Naive B cell (primary cell): ENCODE results near the gene MED22. TPM values are rescaled to one million over a fixed set of nuclear protein-coding genes. Genes with fewer than 3 reads are reported as not detected.

Experiments used
- ATAC-seq, 2 donors: fragments of 150-1000 bp; cut with Tn5 transposase; 2 replicates each; pipeline ENCODE4 v1.10.0; 2021; ENCODE audit warnings: low read depth in 2 of 2, mild to moderate bottlenecking in 2 of 2, moderate library complexity in 2 of 2
- DNase-seq: peaks from one replicate; pipeline ENCODE4 v3.0.0; 2022
- H3K27ac Mint-ChIP-seq, 6 donors: one replicate each; pipeline ENCODE4 v1.8.0; 2020 to 2022; ENCODE audit warnings: mild to moderate bottlenecking in 6 of 6, mixed read lengths in 6 of 6, moderate library complexity in 5 of 6, inconsistent platforms in 2 of 6
- H3K27me3 Mint-ChIP-seq, 3 donors: one replicate each; pipeline ENCODE4 v1.8.0; 2021 to 2022; ENCODE audit warnings: mixed read lengths in 3 of 3, mild to moderate bottlenecking in 1 of 3
- H3K36me3 Mint-ChIP-seq, 2 donors: one replicate each; pipeline ENCODE4 v1.8.0; 2020 to 2022; ENCODE audit warnings: mixed read lengths in 2 of 2, inconsistent platforms in 1 of 2, mild to moderate bottlenecking in 1 of 2
- H3K4me1 Mint-ChIP-seq, 3 donors: one replicate each; pipeline ENCODE4 v1.8.0; 2020 to 2022; ENCODE audit warnings: mixed read lengths in 3 of 3, inconsistent platforms in 1 of 3, mild to moderate bottlenecking in 1 of 3, moderate library complexity in 1 of 3
- H3K4me3 Mint-ChIP-seq, 8 donors: one replicate each; pipeline ENCODE4 v1.8.0; 2020 to 2022; ENCODE audit warnings: mild to moderate bottlenecking in 8 of 8, mixed read lengths in 8 of 8, moderate library complexity in 8 of 8, inconsistent platforms in 2 of 8
- H3K9me3 Mint-ChIP-seq, 7 donors: one replicate each; pipeline ENCODE4 v1.8.0; 2020 to 2022; ENCODE audit warnings: mixed read lengths in 7 of 7, mild to moderate bottlenecking in 5 of 7, inconsistent platforms in 2 of 7, moderate library complexity in 1 of 7
- polyA plus RNA-seq, 6 donors: library from polyadenylated mRNA; unstranded; fragments of 300-500 nt; fragmentation: Illumina TruSeq; gene quantifications; one replicate each; pipeline ENCODE4 v1.2.3, GENCODE V29; 2021; ENCODE audit warnings: low read depth in 6 of 6

The MED22 gene
- polyA plus RNA-seq, 6 donors from 2014 or later, result 14.9 to 36.8 (median 20.2) TPM

DNA sequence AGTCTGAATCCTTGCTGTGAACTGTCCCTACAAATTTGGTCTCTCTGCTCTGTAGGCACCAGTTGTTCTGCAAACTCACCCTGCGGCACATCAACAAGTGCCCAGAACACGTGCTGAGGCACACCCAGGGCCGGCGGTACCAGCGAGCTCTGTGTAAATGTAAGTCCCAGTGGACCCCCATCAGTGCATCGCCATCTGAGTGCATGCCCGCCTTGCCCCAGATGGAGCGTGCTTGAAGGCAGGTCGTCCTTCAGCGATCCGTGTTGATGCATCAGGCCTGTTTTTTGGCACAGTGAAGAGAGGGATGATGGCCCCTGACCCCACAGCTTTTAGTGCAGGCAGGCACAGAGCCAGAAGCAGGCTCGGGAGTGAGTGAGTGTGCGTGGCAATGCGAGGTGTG, 9.7 kb upstream of the MED22 start:
- Mint-ChIP-seq H3K36me3 (peaks cover 0 to 16% of the 10 kb centered on the region in 2 donors), H3K27me3 (no peaks in the 10 kb centered on the region), H3K9me3 (no peaks in the 10 kb centered on the region), H3K4me1 (peaks cover 23 to 47% (median 30%) of the 10 kb centered on the region in 3 donors), H3K27ac (peak overlapping the region in 5 of 6 donors; percentile 41 to 87 (median 84)), H3K4me3 (peak overlapping the region; percentile 70 to 95 (median 85))
- DNase-seq, result no peak
- ATAC-seq, result no peak

GRCh38 chr9:133356391-133357091, 8.6 kb upstream of the MED22 start, which contains the start of the genes SURF1 and SURF2:
TSS of gene SURF1 (minus strand) at chr9:133356487. CDS start at chr9:133356453, 34 bp downstream.
TSS of gene SURF2 (plus strand) at chr9:133356550. CDS start at chr9:133356593, 43 bp downstream.
- Mint-ChIP-seq H3K27ac (peak within 1 kb of the TSS in 5 of 6 donors; percentile 87 to 95 (median 88)), H3K4me3 (peak within 1 kb of the TSS; percentile 82 to 95 (median 88)), H3K9me3 (no peaks in the 10 kb centered on the region), H3K4me1 (peaks cover 23 to 48% (median 30%) of the 10 kb centered on the region in 3 donors), H3K36me3 (peaks cover 3 to 12% of the 10 kb centered on the region in 2 donors), H3K27me3 (no peaks in the 10 kb centered on the region)
- DNase-seq (peak; percentile 86), ATAC-seq (peak; percentile 93 to 95)

DNA sequence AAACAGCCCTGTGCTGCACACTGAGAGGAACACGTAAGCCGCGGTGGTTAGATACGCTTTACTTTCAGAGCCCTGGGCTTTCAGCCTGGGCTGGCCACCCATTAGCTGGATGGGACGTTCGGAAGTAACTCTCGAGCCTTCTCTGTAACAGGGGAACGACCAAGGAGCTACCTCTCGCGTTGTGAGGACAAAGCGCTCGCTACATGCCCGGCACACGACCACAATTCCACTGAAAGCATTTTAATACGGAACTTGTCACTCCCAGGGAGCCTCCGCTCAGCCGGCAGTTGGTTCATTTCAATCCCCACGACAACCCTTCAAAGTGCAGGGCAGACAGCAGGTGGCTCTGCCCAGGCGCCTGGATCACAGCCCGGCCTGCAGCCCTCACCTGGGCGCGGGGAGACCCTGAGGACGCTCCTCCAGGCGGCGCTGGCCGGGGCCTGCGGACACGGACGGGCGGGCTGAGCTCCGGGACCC, 8.0 kb upstream of the MED22 start:
- DNase-seq (no peak), ATAC-seq (peak; percentile 41 to 52)
- peaks cover 23 to 48% (median 30%) of the 10 kb centered on the region in 3 donors for H3K4me1 Mint-ChIP-seq
- peaks cover 3 to 9% of the 10 kb centered on the region in 2 donors for H3K36me3 Mint-ChIP-seq
- H3K27me3 Mint-ChIP-seq, result no peaks in the 10 kb centered on the region
- H3K9me3 Mint-ChIP-seq, result no peaks in the 10 kb centered on the region
- H3K4me3 Mint-ChIP-seq, result peak overlapping the region; percentile 79 to 95 (median 88)
- peak overlapping the region in 5 of 6 donors; percentile 30 to 95 (median 87) for H3K27ac Mint-ChIP-seq

DNA sequence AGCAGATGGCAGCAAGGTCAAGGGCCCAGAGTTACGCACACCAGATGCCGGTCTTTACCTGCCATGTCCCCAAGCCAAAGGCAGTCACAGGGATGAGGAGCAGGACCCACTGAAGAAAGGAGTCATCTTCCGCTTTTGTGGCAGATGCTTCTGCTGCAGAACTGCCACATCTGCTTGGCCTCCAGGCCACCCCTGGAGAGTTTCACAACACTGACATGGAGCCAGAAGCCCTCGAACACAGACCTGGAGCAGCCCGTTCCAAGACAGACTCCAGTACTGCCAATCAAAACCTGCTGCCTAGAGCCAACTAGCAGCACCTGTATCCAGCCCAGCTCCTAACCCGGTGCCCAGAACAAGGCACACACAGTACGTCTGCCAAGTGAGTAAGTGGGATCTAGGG, 6.8 kb upstream of the MED22 start:
- Mint-ChIP-seq H3K27me3 (no peaks in the 10 kb centered on the region), H3K4me3 (peak overlapping the region in 7 of 8 donors; percentile 57 to 95 (median 82)), H3K9me3 (no peaks in the 10 kb centered on the region), H3K27ac (peak overlapping the region in 2 of 6 donors; percentile 15 to 94), H3K4me1 (peaks cover 23 to 51% (median 28%) of the 10 kb centered on the region in 3 donors), H3K36me3 (peaks cover 3 to 9% of the 10 kb centered on the region in 2 donors)
- no peak for DNase-seq
- no peak for ATAC-seq

- Mint-ChIP-seq H3K27me3 (no peaks in the 10 kb centered on the region), H3K36me3 (peaks cover 9 to 10% of the 10 kb centered on the region in 2 donors), H3K4me3 (peak overlapping the region in 3 of 8 donors; percentile 24 to 95 (median 60)), H3K4me1 (peaks cover 23 to 54% (median 29%) of the 10 kb centered on the region in 3 donors), H3K9me3 (no peaks in the 10 kb centered on the region), H3K27ac (peak overlapping the region in 1 of 6 donors; percentile 88)
- DNase-seq (no peak), ATAC-seq (no peak)
Observed at GRCh38 chr9:133353548-133353947, 5.6 kb upstream of the MED22 start.

- DNase-seq (no peak), ATAC-seq (no peak)
- H3K27ac Mint-ChIP-seq, result peak overlapping the region in 3 of 6 donors; percentile 37 to 88 (median 67)
- H3K36me3 Mint-ChIP-seq, result peaks cover 9 to 10% of the 10 kb centered on the region in 2 donors
- peak overlapping the region in 1 of 8 donors; percentile 95 for H3K4me3 Mint-ChIP-seq
- no peaks in the 10 kb centered on the region for H3K27me3 Mint-ChIP-seq
- H3K4me1 Mint-ChIP-seq, result peaks cover 21 to 51% (median 29%) of the 10 kb centered on the region in 3 donors
- no peaks in the 10 kb centered on the region for H3K9me3 Mint-ChIP-seq
Observed at GRCh38 chr9:133352635-133353340, 4.9 kb upstream of the MED22 start.

GRCh38 chr9:133351908-133352634, 4.1 kb upstream of the MED22 start:
- DNase-seq (no peak), ATAC-seq (no peak)
- Mint-ChIP-seq H3K36me3 (peaks cover 9 to 10% of the 10 kb centered on the region in 2 donors), H3K27ac (peak overlapping the region in 3 of 6 donors; percentile 33 to 50 (median 37)), H3K4me1 (peaks cover 21 to 47% (median 30%) of the 10 kb centered on the region in 3 donors), H3K27me3 (no peaks in the 10 kb centered on the region), H3K9me3 (no peaks in the 10 kb centered on the region), H3K4me3 (peak overlapping the region in 2 of 8 donors; percentile 55 to 95)

GRCh38 chr9:133351526-133351907, 3.6 kb upstream of the MED22 start:
- H3K36me3 Mint-ChIP-seq, result peaks cover 9 to 10% of the 10 kb centered on the region in 2 donors
- H3K27ac Mint-ChIP-seq, result peak overlapping the region in 1 of 6 donors; percentile 70
- ATAC-seq (no peak), DNase-seq (no peak)
- peak overlapping the region in 2 of 8 donors; percentile 74 to 95 for H3K4me3 Mint-ChIP-seq
- no peaks in the 10 kb centered on the region for H3K9me3 Mint-ChIP-seq
- no peaks in the 10 kb centered on the region for H3K27me3 Mint-ChIP-seq
- H3K4me1 Mint-ChIP-seq, result peaks cover 27 to 50% (median 35%) of the 10 kb centered on the region in 3 donors

DNA sequence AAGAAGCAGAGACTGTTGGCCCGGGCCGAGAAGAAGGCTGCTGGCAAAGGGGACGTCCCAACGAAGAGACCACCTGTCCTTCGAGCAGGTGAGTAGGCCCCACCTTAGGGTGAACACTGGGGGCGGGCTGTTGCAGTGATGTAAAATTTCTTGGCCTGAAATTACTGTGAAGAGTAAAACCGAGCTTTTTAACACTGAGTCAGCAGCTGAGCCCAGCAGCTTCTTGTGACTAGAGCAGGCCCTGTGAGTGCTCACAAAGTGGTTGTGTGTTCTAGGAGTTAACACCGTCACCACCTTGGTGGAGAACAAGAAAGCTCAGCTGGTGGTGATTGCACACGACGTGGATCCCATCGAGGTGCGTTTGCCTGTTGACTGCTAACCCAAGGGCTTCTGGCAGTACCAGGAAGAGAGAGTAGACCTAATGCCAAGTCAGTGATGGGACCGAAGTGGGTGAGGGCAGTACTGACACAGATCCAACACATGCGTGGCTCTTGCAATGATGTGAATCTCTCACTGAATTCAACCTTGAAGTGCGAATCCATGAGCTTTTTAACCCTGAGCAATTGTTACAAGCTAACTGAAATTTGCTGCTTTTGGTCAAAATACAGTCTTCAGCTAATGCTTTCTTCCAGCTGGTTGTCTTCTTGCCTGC, 2.2 kb upstream of the MED22 start:
- H3K36me3 Mint-ChIP-seq, result peaks cover 9 to 10% of the 10 kb centered on the region in 2 donors
- DNase-seq (no peak), ATAC-seq (no peak)
- H3K9me3 Mint-ChIP-seq, result no peaks in the 10 kb centered on the region
- H3K27me3 Mint-ChIP-seq, result no peaks in the 10 kb centered on the region
- H3K4me3 Mint-ChIP-seq, result peak overlapping the region in 7 of 8 donors; percentile 5 to 100 (median 95)
- H3K27ac Mint-ChIP-seq, result peak overlapping the region in 2 of 6 donors; percentile 67 to 97
- H3K4me1 Mint-ChIP-seq, result peaks cover 33 to 49% (median 43%) of the 10 kb centered on the region in 3 donors

GRCh38 chr9:133348718-133349573, 1.0 kb upstream of the MED22 start:
- peaks cover 33 to 47% (median 43%) of the 10 kb centered on the region in 3 donors for H3K4me1 Mint-ChIP-seq
- peak overlapping the region; percentile 92 to 100 (median 99) for H3K4me3 Mint-ChIP-seq
- peak overlapping the region; percentile 97 to 100 (median 99) for H3K27ac Mint-ChIP-seq
- H3K9me3 Mint-ChIP-seq, result no peaks in the 10 kb centered on the region
- H3K36me3 Mint-ChIP-seq, result peaks cover 9 to 10% of the 10 kb centered on the region in 2 donors
- ATAC-seq, result no peak
- DNase-seq, result no peak
- no peaks in the 10 kb centered on the region for H3K27me3 Mint-ChIP-seq

GRCh38 chr9:133347515-133347984, 381 bp downstream of the MED22 start:
- H3K4me3 Mint-ChIP-seq, result peak overlapping the region; percentile 92 to 100 (median 99)
- DNase-seq (no peak), ATAC-seq (peak; percentile 58 to 61)
- peak overlapping the region; percentile 97 to 100 (median 99) for H3K27ac Mint-ChIP-seq
- peaks cover 27 to 46% (median 40%) of the 10 kb centered on the region in 3 donors for H3K4me1 Mint-ChIP-seq
- H3K9me3 Mint-ChIP-seq, result no peaks in the 10 kb centered on the region
- peaks cover 0 to 10% of the 10 kb centered on the region in 2 donors for H3K36me3 Mint-ChIP-seq
- no peaks in the 10 kb centered on the region for H3K27me3 Mint-ChIP-seq
